Breast epithelium (tissue), 4 donors: ENCODE data around the gene S100A7A. TPM values are rescaled to one million over a fixed set of nuclear protein-coding genes. Genes with fewer than 3 reads are reported as not detected.

Experiments
- DNase-seq, 2 donors: peaks; one replicate each; pipeline ENCODE4 v3.0.0-alpha.2; 2019; ENCODE audit warnings: low spot score in 2 of 2
- H3K27ac ChIP-seq, 2 donors: fragments of 200-600 bp; sonication (generic) in 1 of 2; one replicate each; pipeline ENCODE4 v1.5.1; 2016 to 2019; ENCODE audit warnings: mild to moderate bottlenecking in 1 of 2
- H3K27me3 ChIP-seq, 2 donors: fragments of 200-600 bp; sonication (generic) in 1 of 2; one replicate each; pipeline versions ENCODE4 v1.5.1 to v1.6.0; 2017 to 2019; ENCODE audit warnings: control low read depth in 1 of 2, mild to moderate bottlenecking in 1 of 2
- H3K36me3 ChIP-seq: fragments of 200-600 bp; one replicate; pipeline ENCODE4 v1.5.1; 2019
- H3K4me1 ChIP-seq, 2 donors: fragments of 200-600 bp; sonication (generic); one replicate each; pipeline ENCODE4 v1.5.1; 2016 to 2019; ENCODE audit warnings: control low read depth in 1 of 2
- H3K4me3 ChIP-seq, 3 donors: fragments of 200-600 bp; sonication (generic); 1 replicate in 2 of 3; 2 replicates in 1 of 3; pipeline ENCODE4 v1.5.1; 2016 to 2019; ENCODE audit warnings: mild to moderate bottlenecking in 3 of 3, moderate library complexity in 2 of 3
- H3K9me3 ChIP-seq, 2 donors: fragments of 200-600 bp; sonication (generic) in 1 of 2; one replicate each; pipeline ENCODE4 v1.5.1; 2016 to 2019; ENCODE audit warnings: control low read depth in 1 of 2
- POLR2A ChIP-seq: fragments of 450-650 bp; IDR thresholded peaks from one replicate; pipeline ENCODE4 v1.6.1; 2016; ENCODE audit warnings: antibody characterized with exemption, mild to moderate bottlenecking, moderate library complexity
- POLR2AphosphoS5 ChIP-seq, 3 donors: sonication (generic); formaldehyde crosslinking; IDR thresholded peaks; one replicate each; pipeline ENCODE4 v1.6.1; 2017; ENCODE audit warnings: antibody characterized with exemption in 3 of 3
- intact Hi-C: fragments of 100-400 bp; cut with DNase I; formaldehyde crosslinking; loops from one replicate; pipeline ENCODE4 v1.15.1; 2023; ENCODE audit warnings: low total_unique reads
- total RNA-seq, 3 donors: library from RNA; depleted of rRNA; stranded (reverse); fragments of >200 nt; gene quantifications; one replicate each; pipeline ENCODE4 v1.1.0, GENCODE V29; 2016
- TF ChIP-seq, protein P1 (sequence below), 3 donors: fragments of 450-650 bp; IDR thresholded peaks; one replicate each; pipeline ENCODE4 v1.5.1; 2016 to 2017; ENCODE audit warnings: antibody characterized with exemption in 3 of 3, mild to moderate bottlenecking in 3 of 3, moderate library complexity in 3 of 3

Gene S100A7A
- total RNA-seq, 3 donors from 2014 or later: not detected

DNA sequence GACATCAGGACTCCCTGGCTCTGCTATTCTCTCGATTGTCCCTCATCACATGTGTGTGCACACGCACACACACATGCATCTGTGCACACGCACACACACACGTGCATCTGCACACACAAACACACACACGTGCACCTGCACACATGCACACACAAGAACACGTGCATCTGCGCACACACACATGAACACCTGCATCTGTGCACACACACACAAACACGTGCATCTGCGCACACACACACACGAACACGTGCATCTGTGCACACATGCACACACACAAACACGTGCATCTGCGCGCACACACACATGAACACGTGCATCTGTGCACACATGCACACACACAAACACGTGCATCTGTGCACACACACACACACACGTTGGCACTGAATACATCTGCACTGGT is 14.7 kb downstream of the S100A7A start:
- intact Hi-C loops: no loop called here
- Histone ChIP-seq H3K27ac (no peak overlapping the region), H3K9me3 (no peaks in the 10 kb centered on the region), H3K4me1 (no peaks in the 10 kb centered on the region), H3K27me3 (peaks cover 0 to 12% of the 10 kb centered on the region in 2 donors), H3K36me3 (no peaks in the 10 kb centered on the region), H3K4me3 (no peak overlapping the region)
- TF ChIP-seq POLR2AphosphoS5 (IDR thresholded peaks at IDR 0.05) (no peak), POLR2A (no peak)
- TF ChIP-seq, protein P1, sequence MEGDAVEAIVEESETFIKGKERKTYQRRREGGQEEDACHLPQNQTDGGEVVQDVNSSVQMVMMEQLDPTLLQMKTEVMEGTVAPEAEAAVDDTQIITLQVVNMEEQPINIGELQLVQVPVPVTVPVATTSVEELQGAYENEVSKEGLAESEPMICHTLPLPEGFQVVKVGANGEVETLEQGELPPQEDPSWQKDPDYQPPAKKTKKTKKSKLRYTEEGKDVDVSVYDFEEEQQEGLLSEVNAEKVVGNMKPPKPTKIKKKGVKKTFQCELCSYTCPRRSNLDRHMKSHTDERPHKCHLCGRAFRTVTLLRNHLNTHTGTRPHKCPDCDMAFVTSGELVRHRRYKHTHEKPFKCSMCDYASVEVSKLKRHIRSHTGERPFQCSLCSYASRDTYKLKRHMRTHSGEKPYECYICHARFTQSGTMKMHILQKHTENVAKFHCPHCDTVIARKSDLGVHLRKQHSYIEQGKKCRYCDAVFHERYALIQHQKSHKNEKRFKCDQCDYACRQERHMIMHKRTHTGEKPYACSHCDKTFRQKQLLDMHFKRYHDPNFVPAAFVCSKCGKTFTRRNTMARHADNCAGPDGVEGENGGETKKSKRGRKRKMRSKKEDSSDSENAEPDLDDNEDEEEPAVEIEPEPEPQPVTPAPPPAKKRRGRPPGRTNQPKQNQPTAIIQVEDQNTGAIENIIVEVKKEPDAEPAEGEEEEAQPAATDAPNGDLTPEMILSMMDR (IDR thresholded peaks at IDR 0.05): no peak
- DNase-seq: no peak

DNA sequence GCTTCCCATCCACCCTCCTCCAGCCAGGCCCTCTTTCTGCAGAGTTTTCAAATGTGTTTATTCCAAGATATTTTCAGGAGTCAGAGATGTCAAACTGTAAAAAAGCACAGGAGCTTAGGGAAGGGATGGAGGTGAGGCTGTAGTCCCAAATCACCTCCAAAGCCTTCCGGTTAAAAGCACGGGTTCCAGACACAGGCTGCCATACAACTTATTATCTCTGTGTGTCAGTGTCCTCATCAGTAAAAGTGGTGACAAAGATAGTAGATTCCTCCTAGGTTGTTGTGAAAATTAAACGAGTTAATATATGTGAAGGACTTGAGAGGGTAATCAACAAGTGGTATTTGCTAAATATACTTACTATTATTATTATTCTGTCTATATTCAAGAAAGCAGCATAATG is 15.1 kb downstream of the S100A7A start:
- no peak overlapping the region for H3K27ac ChIP-seq
- H3K36me3 ChIP-seq: no peaks in the 10 kb centered on the region
- DNase-seq: no peak
- H3K4me1 ChIP-seq: no peaks in the 10 kb centered on the region
- H3K4me3 ChIP-seq: no peak overlapping the region
- no peaks in the 10 kb centered on the region for H3K9me3 ChIP-seq
- H3K27me3 ChIP-seq: peaks cover 0 to 12% of the 10 kb centered on the region in 2 donors
- intact Hi-C loops: no loop called here
- TF ChIP-seq POLR2AphosphoS5 (IDR thresholded peaks at IDR 0.05) (no peak), POLR2A (no peak)
- TF ChIP-seq, protein P1 (IDR thresholded peaks at IDR 0.05): no peak

DNA sequence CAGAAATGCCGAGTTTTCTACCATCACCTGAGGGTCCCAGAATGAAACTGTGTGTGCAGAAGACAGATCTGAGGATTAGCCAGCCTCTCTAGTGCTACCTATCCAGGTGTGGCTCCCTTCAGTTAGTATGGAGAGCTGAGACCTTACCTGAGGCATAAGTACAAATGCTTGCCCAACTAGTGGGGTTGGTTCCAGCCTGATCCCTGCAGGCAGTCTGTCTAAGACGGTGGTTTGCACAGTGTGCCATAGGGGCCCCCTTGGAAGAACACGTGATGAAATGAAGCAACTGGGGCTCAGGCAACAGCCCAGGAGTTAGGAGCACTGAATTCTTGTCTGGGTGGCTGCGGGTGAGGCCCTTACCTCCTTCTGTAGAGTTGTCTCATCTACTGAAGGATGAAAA is 15.6 kb downstream of the S100A7A start:
- Histone ChIP-seq H3K27me3 (peaks cover 0 to 12% of the 10 kb centered on the region in 2 donors), H3K4me1 (no peaks in the 10 kb centered on the region), H3K27ac (no peak overlapping the region), H3K4me3 (no peak overlapping the region), H3K9me3 (no peaks in the 10 kb centered on the region), H3K36me3 (no peaks in the 10 kb centered on the region)
- intact Hi-C loops: no loop called here
- DNase-seq: no peak
- TF ChIP-seq, protein P1 (IDR thresholded peaks at IDR 0.05): no peak

DNA sequence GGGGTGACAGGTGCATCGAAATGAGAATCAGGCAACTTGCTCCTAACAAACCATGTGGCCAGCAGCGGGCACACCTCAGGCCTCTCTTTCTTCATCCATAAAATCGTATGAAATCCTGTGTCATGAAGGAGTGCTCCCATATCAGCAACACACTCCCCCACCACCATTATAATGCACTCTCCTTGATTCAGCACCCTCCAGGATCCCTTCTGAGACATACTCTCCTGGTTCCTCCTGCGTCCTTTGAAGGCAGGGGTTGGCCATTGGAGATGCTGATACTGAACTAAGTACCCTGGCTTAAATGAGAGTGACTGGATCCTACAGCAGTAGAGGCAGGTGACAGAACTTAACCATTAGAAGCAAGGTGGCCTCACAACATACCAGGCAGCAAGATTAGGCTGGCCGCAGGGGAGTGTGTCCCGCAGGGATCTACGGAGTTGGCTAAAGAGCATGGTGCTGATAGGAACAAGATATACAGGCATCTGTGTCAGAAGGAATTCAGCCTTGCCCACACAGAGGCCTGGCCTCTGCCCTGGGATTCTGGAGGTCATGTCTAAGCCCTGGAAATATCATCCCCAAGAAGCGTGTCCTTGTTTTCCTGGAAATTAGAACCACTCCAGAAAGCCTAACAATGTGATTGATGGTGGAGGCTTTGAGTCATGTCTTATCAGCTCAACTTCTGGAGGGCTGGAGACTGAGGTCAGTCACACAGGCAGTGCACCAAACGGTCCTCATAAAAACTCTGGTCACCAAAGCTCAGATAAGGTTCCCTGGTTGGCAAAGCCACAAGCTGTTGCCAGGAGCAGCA is 16.8 kb downstream of the S100A7A start:
- Histone ChIP-seq H3K4me3 (no peak overlapping the region), H3K27me3 (peaks cover 0 to 12% of the 10 kb centered on the region in 2 donors), H3K36me3 (no peaks in the 10 kb centered on the region), H3K4me1 (no peaks in the 10 kb centered on the region), H3K27ac (no peak overlapping the region), H3K9me3 (no peaks in the 10 kb centered on the region)
- DNase-seq: no peak
- intact Hi-C loops: no loop called here
- TF ChIP-seq POLR2A: no peak
- TF ChIP-seq, protein P1 (IDR thresholded peaks at IDR 0.05): no peak
- no peak for TF ChIP-seq POLR2AphosphoS5 (IDR thresholded peaks at IDR 0.05)

DNA sequence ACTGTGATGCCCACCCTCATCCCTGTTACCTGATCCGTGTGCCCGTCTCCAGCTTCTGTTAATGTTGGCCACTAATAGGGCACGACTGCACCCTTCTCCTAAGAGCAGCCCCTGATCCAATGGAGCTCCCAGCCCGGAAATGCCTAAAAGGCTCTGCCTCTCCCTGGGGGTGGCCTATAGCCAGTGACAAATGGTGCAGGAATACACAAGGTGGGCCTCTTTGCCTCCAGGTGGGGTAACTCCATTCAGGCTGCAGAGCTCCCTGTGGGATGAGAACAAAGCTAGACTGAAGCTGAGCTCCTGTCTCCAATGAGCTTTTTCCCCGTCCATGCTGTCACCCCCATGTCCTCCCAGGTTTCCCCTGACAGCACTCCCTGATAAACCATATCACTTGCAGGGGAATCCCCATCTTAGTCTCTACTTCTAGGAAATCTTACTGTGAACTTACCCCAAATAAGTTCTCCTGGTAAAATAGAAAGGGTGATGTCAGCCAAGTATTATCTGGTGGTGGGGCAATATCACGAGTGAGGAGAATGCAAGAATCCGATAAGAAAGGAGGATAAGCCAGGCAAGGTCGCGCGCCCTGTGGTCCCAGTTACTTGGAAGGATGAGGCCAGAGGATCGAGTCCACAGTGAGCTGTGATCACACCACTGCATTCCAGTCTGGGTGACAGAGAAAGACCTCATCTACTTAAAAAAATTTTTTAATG is 18.6 kb downstream of the S100A7A start:
- intact Hi-C loops: no loop called here
- no peaks in the 10 kb centered on the region for H3K27me3 ChIP-seq
- no peak overlapping the region for H3K27ac ChIP-seq
- DNase-seq: no peak
- TF ChIP-seq POLR2A (no peak), POLR2AphosphoS5 (IDR thresholded peaks at IDR 0.05) (no peak)
- TF ChIP-seq, protein P1 (IDR thresholded peaks at IDR 0.05): no peak
- H3K4me3 ChIP-seq: no peak overlapping the region
- H3K4me1 ChIP-seq: no peaks in the 10 kb centered on the region
- H3K9me3 ChIP-seq: no peaks in the 10 kb centered on the region
- H3K36me3 ChIP-seq: no peaks in the 10 kb centered on the region
